Measurements from ENCODE around the gene PTPN23.

Gene PTPN23

DNA sequence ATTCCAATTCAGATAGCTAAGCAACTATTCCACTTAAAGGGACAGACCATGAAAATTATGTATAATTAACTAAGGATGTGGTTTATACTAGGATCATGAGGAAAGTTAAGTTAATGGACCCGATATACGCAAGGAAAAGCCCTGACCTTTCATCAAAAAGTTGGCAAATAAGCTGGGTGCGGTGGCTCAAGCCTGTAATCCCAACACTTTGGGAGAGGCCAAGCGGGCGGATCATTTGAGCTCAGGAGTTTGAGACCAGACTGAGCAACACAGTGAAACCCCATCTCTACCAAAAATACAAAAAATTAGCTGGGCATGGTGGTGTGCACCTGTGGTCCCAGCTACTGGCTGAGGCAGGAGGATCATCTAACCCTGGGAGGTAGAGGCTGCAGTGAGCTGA, 55.4 kb downstream of the PTPN23 start:
- TF ChIP-seq, protein P1, sequence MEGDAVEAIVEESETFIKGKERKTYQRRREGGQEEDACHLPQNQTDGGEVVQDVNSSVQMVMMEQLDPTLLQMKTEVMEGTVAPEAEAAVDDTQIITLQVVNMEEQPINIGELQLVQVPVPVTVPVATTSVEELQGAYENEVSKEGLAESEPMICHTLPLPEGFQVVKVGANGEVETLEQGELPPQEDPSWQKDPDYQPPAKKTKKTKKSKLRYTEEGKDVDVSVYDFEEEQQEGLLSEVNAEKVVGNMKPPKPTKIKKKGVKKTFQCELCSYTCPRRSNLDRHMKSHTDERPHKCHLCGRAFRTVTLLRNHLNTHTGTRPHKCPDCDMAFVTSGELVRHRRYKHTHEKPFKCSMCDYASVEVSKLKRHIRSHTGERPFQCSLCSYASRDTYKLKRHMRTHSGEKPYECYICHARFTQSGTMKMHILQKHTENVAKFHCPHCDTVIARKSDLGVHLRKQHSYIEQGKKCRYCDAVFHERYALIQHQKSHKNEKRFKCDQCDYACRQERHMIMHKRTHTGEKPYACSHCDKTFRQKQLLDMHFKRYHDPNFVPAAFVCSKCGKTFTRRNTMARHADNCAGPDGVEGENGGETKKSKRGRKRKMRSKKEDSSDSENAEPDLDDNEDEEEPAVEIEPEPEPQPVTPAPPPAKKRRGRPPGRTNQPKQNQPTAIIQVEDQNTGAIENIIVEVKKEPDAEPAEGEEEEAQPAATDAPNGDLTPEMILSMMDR (IDR thresholded peaks at IDR 0.05; ENCODE audit: control insufficient read depth, extremely low read depth, insufficient read depth), result no peak
- no peak for DNase-seq (ENCODE audit: low read depth)
- H3K4me3 ChIP-seq (ENCODE audit: low read depth, low read length), result no peak overlapping the region

DNA sequence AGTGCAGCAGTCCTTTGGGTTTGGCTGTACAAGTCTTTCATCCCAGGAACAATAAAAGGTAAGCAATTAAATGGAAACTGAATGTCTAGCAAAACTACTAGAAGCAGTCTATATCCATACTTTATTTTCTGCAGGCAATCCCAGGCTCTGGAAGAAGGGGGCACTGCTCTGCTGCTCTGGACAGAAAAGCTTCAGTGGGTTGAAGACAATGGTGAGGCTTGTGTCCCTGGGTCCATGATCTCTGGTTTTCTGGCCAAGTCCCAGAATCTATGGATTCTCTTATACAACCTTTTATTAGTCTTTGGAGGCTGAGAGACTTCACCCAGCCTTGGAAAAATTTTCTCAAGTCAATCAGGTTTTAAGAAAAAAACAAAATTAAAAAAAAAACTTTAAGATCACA, 59.3 kb downstream of the PTPN23 start:
- no peak for DNase-seq (ENCODE audit: low read depth)
- TF ChIP-seq, protein P1 (IDR thresholded peaks at IDR 0.05; ENCODE audit: control insufficient read depth, extremely low read depth, insufficient read depth), result peak; percentile 9; the same call in 1 of the 2 replicates
- H3K4me3 ChIP-seq (ENCODE audit: low read depth, low read length), result no peak overlapping the region

DNA sequence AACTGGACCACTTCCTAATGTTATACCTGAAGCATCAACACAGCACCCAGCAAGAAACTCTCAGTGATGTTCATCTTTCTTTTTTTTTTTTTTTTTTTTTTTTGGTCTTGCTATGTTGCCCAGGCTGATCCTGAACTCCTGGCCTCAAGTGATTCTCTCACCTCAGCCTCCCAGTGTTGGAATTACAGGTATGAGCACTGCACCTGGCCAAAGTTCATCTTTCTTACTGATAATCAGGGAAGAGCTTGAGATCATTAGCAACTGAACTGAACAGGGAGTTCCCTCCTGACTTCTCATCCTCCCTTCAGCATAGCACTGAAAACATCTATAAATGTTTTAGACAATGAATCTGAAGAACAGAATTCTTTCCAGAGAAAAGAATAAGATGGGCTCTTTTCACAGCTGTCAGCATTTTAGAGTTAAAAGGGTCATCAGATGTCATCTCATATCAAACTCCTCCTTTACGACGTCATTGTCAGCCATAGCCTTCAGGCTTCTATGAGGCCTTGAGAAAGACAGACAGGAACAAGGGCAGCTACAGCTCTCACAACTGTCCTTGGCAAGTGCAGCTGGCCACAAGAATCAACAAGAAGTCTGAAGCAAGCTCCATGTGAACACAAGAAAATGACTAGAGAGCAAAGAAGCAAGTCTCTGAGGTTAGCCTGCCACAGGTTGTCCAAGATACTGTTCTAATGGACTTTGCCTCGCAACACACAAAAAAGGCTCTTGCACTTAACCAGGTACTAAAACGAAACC, 61.2 kb downstream of the PTPN23 start:
- TF ChIP-seq, protein P1 (IDR thresholded peaks at IDR 0.05; ENCODE audit: control insufficient read depth, extremely low read depth, insufficient read depth), result no peak
- no peak for DNase-seq (ENCODE audit: low read depth)
- H3K4me3 ChIP-seq (ENCODE audit: low read depth, low read length), result no peak overlapping the region

DNA sequence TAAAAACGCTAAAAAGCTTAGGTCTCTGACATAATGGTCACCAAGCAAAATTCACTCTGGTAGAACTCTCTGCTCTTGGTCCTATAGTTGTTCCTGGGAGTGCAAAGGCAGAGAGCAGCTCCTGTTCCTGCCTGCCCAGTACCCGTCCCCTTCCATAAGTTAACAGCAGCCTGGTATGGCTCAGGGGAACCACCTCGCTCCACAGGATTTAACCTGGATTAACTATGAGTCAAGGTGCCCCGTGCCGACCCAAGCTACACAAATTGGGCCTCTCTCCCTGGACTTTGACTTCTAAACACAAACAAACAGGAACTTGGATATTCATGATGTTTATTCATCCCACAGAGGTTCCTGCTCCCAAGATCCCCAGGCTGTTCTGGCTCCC, 62.8 kb downstream of the PTPN23 start:
- TF ChIP-seq, protein P1 (IDR thresholded peaks at IDR 0.05; ENCODE audit: control insufficient read depth, extremely low read depth, insufficient read depth), result no peak
- DNase-seq (ENCODE audit: low read depth), result peak; percentile 92
- peak overlapping the region; percentile 34 for H3K4me3 ChIP-seq (ENCODE audit: low read depth, low read length)

DNA sequence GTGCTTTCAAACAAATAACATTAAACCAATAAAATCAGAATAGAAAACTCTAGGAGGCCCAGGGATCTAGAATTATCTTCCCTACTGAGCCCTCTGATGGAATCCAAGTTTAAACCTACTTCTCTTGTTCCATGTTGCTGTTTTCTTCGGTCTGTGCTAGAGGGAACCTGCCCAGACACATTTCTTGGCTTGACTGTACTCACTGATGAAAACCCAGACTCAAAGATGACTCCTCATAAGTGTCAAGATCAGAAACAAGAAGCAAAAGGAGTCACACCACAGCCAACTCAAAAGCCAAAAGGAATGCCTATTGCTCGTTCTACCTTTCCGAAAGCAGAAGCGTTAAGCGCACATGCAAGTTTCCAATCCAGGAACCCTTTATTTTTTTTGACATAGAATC, 63.3 kb downstream of the PTPN23 start:
- no peak overlapping the region; the same call in 1 of the 2 replicates for H3K4me3 ChIP-seq (ENCODE audit: low read depth, low read length)
- TF ChIP-seq, protein P1 (IDR thresholded peaks at IDR 0.05; ENCODE audit: control insufficient read depth, extremely low read depth, insufficient read depth), result no peak
- DNase-seq (ENCODE audit: low read depth), result no peak

DNA sequence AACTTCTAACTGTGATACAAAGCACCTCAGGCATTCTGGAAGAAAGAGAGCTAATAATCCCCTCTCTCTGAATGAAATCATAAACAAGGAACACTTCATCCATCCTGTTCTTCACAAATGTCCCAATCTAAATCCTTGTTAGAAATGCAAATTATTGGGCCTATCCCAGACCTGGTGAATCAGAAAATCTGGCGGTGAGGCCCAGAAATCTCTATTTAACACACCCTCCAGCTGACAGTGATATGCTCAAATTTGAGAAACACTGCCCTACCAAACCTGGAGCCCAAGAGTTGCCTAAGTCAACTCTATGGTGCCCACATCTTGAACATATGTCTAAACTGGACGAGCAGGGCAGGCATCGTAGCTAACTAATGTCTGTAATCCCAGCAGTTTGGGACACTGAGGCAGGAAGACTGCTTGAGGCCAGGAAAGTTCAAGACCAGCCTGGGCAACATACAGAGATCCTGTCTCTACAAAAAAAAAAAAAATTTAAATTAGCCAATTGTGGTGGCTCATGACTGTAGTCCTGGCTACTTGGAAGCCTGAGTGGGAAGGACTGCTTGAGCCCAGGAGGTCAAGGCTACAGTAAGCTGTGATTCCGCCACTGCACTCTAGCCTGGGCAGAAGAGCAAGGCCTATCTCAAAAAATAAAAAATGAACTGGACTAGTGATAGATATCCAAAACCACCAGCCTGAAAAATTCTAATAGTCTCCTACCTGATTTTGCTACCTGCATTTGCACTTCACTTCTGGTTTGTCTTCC, 71.8 kb downstream of the PTPN23 start:
- H3K4me3 ChIP-seq (ENCODE audit: low read depth, low read length), result no peak overlapping the region
- TF ChIP-seq, protein P1 (IDR thresholded peaks at IDR 0.05; ENCODE audit: control insufficient read depth, extremely low read depth, insufficient read depth), result no peak
- DNase-seq (ENCODE audit: low read depth), result no peak
